Stimulated activated naive CD8-positive, alpha-beta T cell treated with anti-CD3 and anti-CD28 coated beads, Interleukin-15, Interleukin-2, amounts not matched to agents 100 U/mL and 50 U/mL, for 24 hours (primary cell): ENCODE measurements around the gene PNLIP.

Source experiments
- ATAC-seq: fragments of 150-1000 bp; cut with Tn5 transposase; one replicate; pipeline ENCODE4 v1.10.0; 2021
- DNase-seq: peaks from one replicate; pipeline ENCODE4 v3.0.0; 2021

PNLIP gene

GRCh38 chr10:116574797-116575196, 29.1 kb downstream of the PNLIP start:
- DNase-seq = no peak
- ATAC-seq = no peak

- no peak for ATAC-seq
- no peak for DNase-seq
Measured at GRCh38 chr10:116587878-116588591, 42.3 kb downstream of the PNLIP start.

GRCh38 chr10:116588995-116589394, 43.3 kb downstream of the PNLIP start:
- ATAC-seq (no peak), DNase-seq (no peak)

GRCh38 chr10:116589926-116590325, 44.2 kb downstream of the PNLIP start:
- no peak for DNase-seq
- ATAC-seq = no peak

- DNase-seq (no peak), ATAC-seq (no peak)
Measured at GRCh38 chr10:116590590-116591444, 45.1 kb downstream of the PNLIP start, which contains the start of gene PNLIPRP1. TSS of gene PNLIPRP1 (plus strand) at chr10:116590959. CDS start at chr10:116591130, 171 bp downstream.

GRCh38 chr10:116593139-116593740, 47.5 kb downstream of the PNLIP start:
- ATAC-seq (no peak), DNase-seq (no peak)

GRCh38 chr10:116594525-116595035, 48.8 kb downstream of the PNLIP start:
- DNase-seq = no peak
- ATAC-seq = no peak

- ATAC-seq = no peak
- DNase-seq = no peak
Measured at GRCh38 chr10:116596062-116596461, 50.3 kb downstream of the PNLIP start.

- DNase-seq (no peak), ATAC-seq (no peak)
Measured at GRCh38 chr10:116597543-116597942, 51.8 kb downstream of the PNLIP start.

GRCh38 chr10:116598329-116598728, 52.6 kb downstream of the PNLIP start:
- DNase-seq (no peak), ATAC-seq (no peak)

- DNase-seq = no peak
- ATAC-seq = no peak
Measured at GRCh38 chr10:116599991-116600390, 54.3 kb downstream of the PNLIP start.

GRCh38 chr10:116602648-116603400, 57.1 kb downstream of the PNLIP start:
- DNase-seq (no peak), ATAC-seq (no peak)

- ATAC-seq = no peak
- no peak for DNase-seq
Measured at GRCh38 chr10:116606061-116606483, 60.3 kb downstream of the PNLIP start.

- no peak for DNase-seq
- ATAC-seq = no peak
Measured at GRCh38 chr10:116607336-116607735, 61.6 kb downstream of the PNLIP start.

- ATAC-seq (no peak), DNase-seq (no peak)
Measured at GRCh38 chr10:116608686-116609594, 63.2 kb downstream of the PNLIP start.

GRCh38 chr10:116610443-116611152, 64.9 kb downstream of the PNLIP start:
- ATAC-seq (no peak), DNase-seq (no peak)

- no peak for ATAC-seq
- no peak for DNase-seq
Measured at GRCh38 chr10:116611153-116611545, 65.4 kb downstream of the PNLIP start.

- no peak for DNase-seq
Measured at GRCh38 chr10:116612107-116612769, 66.5 kb downstream of the PNLIP start.

GRCh38 chr10:116613471-116613870, 67.7 kb downstream of the PNLIP start:
- ATAC-seq (no peak), DNase-seq (no peak)

More at GRCh38 chr10:116612107-116612769, 66.5 kb downstream of the PNLIP start:
- no peak for ATAC-seq

- no peak for ATAC-seq
Measured at GRCh38 chr10:116614796-116615195, 69.1 kb downstream of the PNLIP start.

More at GRCh38 chr10:116614796-116615195, 69.1 kb downstream of the PNLIP start:
- no peak for DNase-seq
